ENCODE data around the gene PTEN. TPM values are rescaled to one million over a fixed set of nuclear protein-coding genes. Genes with fewer than 3 reads are reported as not detected.
"Not testable (repeated sequence)": the region's sequence is repeated elsewhere in the genome, so short reads cannot be mapped to it uniquely, and the experiment has no call there.

PTEN gene
- total RNA-seq, 1 experiment from 2014 or later, result 53.7 TPM

DNA sequence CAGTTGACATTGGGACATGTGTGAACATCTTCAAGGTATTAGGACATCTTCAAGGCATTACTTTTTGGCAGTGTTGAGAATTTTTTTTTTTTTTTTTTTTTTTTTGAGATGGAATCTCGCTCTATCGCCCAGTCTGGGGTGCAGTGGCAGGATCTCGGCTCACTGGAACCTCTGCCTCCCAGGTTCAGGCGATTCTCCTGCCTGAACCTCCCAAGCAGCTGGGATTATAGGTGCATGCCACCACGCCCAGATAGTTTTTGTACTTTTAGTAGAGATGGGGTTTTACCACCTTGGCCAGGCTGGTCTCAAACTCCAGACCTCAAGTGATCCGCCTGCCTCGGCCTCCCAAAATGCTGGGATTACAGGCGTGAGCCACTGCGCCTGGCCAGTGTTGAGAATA lies 5.7 kb downstream of the PTEN start:
- not testable (repeated sequence) for H3K4me3 ChIP-seq; H3K4me1 ChIP-seq (replicated peaks); DNase-seq (ENCODE audit: low read depth in 1 of 2, low spot score in 2 of 2); H3K27me3 ChIP-seq (replicated peaks); H3K9me3 ChIP-seq (replicated peaks); H3K27ac ChIP-seq
- H3K36me3 ChIP-seq, result peaks cover 17% of the 10 kb centered on the region

DNA sequence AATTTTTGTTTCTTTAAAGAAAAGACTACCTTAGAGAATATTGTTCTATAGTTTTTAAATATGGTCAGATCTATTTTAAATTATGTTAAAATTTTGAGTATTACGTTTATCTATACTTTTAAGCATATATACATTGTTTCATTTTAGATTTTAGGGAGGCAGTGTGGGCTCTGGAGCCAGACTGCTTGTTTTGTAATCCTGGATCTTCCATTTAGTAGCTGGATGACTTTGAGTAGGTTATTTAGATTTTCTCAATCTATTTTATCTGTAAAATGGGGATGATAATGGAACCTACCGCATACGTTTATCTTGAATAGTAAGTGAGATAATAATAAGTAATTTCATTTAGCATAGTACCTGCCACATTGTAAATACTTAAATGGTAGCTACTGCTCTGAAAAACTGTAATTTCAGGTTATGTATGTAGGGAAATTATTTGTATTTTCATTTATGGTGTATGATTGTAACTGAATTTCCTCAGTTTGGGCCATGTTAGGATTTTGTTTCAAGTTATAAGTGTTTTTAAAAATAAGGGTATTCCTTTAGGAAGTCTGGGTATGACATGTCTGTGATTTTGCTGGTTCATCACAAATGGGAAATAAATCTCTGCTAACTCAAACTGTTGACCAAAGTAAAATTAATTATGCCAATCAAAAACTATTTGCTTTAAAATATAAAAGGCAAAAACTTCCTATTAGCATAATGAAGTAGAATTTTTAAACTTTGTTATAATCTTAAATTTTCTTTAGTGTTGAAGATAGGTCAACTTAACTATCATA lies 6.5 kb downstream of the PTEN start:
- Histone ChIP-seq H3K36me3 (peaks cover 17% of the 10 kb centered on the region), H3K27me3 (replicated peaks) (no peaks in the 10 kb centered on the region), H3K9me3 (replicated peaks) (no peaks in the 10 kb centered on the region), H3K27ac (no peak overlapping the region), H3K4me1 (replicated peaks) (peaks cover 3% of the 10 kb centered on the region; the same call in 1 of the 2 replicates), H3K4me3 (no peak overlapping the region)
- DNase-seq (ENCODE audit: low read depth in 1 of 2, low spot score in 2 of 2), result no peak

DNA sequence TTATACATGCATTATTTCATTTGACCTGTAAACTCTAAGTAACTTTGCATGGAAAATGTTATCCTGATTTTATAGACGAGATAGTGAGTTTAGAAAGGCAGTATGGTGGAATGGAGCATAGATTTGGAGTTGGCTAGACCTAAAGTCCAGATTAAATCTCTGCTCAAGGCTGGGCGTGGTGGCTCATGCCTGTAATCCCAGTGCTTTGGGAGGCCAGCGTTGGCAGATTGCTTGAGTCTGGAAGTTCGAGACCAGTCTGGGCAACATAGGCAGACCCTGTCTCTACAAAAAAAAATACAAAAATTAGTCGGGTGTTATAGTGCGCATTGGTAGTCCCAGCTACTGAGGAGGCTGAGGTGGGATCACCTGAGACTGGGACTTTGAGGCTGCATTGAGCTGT lies 9.4 kb downstream of the PTEN start:
- no peak for DNase-seq (ENCODE audit: low read depth in 1 of 2, low spot score in 2 of 2)
- Histone ChIP-seq H3K4me3 (no peak overlapping the region), H3K36me3 (peaks cover 20% of the 10 kb centered on the region), H3K9me3 (replicated peaks) (no peaks in the 10 kb centered on the region), H3K27ac (no peak overlapping the region), H3K27me3 (replicated peaks) (no peaks in the 10 kb centered on the region), H3K4me1 (replicated peaks) (peaks cover 3% of the 10 kb centered on the region; the same call in 1 of the 2 replicates)

DNA sequence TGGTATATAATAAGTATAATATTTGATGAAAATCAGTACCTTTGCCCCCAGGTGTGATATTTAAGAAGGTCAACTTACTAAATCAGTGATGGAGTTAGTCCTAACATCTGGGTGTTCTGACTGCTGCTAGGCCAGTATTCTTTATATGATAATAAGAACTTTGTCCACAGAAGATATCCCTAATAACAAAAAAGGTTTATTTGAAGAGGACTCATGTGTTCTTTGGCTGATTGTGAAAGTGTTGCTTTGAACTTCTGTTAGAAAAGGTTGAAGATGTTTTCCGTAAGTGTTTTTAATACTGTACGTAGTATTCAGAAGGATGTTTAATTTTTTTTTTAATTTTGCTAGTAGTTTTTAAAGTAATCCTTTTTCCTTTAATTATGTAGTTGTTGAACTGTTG lies 10.2 kb downstream of the PTEN start:
- peaks cover under 1% of the 10 kb centered on the region; the same call in 1 of the 2 replicates for H3K4me1 ChIP-seq (replicated peaks)
- H3K27ac ChIP-seq, result no peak overlapping the region
- no peak for DNase-seq (ENCODE audit: low read depth in 1 of 2, low spot score in 2 of 2)
- H3K4me3 ChIP-seq, result no peak overlapping the region
- no peaks in the 10 kb centered on the region for H3K27me3 ChIP-seq (replicated peaks)
- no peaks in the 10 kb centered on the region for H3K9me3 ChIP-seq (replicated peaks)
- peaks cover 23% of the 10 kb centered on the region for H3K36me3 ChIP-seq

DNA sequence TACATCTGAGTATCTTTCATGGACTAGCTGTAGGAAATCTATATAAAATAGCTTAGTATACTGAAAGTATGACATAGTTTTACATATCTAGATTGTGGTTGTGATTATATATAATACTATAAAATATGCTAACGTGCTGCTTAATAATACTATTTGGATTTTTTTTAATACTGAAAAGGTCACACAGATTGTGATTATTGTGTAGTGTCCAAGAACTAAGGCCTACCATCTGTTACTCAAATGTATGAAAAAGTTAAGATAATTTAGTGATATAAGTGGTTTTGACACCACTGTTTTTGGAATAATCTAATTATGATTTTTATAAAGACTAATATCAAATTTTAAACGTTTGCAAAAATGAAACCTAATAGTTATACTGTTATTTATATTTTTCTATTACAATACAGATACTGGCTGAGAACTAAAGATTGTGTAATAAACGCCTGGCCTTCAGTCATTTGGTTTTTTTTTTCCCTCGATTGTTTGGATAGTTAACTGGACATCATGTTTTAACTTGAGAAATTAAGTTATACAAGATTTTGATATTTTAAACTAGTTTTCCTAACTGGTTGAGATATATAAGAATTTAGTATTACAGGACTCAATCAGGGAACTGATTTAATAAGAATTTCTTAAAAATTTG lies 12.6 kb downstream of the PTEN start:
- no peaks in the 10 kb centered on the region for H3K9me3 ChIP-seq (replicated peaks)
- H3K27ac ChIP-seq, result no peak overlapping the region
- no peak overlapping the region for H3K4me3 ChIP-seq
- no peaks in the 10 kb centered on the region for H3K4me1 ChIP-seq (replicated peaks)
- peaks cover 26% of the 10 kb centered on the region for H3K36me3 ChIP-seq
- H3K27me3 ChIP-seq (replicated peaks), result no peaks in the 10 kb centered on the region
- DNase-seq (ENCODE audit: low read depth in 1 of 2, low spot score in 2 of 2), result no peak

DNA sequence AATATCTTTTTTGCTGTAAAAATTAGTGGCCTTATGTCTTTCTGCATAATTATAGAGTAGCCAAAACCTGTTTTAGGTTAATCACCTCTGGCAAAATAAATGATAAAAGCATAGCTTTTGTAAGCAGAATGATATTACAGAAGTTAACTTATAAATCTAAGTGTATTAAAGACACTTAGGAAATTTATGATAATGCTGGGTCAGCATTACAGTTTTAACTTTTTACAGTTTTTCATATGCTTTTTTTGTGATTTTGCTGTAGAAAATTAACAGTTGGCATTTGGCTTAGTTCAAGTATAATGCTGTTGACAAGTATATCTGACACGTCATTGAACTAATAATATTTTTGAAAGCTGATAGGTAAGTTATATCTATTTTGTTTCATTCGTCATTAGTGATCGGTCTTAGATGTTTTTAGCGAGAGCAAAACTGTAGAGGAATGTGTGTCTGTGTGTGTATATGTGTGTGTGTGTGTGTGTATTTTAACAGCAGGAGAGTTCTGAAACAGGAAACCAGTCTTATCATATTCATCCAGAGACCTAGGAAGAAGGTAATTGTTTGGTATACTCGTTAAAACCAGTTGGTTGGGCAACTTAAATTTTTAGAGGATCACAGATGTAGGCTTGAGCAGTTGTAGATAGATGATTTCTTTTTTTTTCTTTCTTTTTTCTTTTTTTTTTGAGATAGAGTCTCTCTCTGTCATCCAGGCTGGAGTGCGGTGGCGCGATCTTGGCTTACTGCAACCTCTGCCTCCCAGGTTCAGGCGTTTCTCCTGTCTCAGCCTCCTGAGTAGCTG lies 15.4 kb downstream of the PTEN start:
- Histone ChIP-seq H3K36me3 (peaks cover 25% of the 10 kb centered on the region), H3K27ac (no peak overlapping the region), H3K9me3 (replicated peaks) (no peaks in the 10 kb centered on the region), H3K4me3 (no peak overlapping the region), H3K4me1 (replicated peaks) (no peaks in the 10 kb centered on the region), H3K27me3 (replicated peaks) (no peaks in the 10 kb centered on the region)
- DNase-seq (ENCODE audit: low read depth in 1 of 2, low spot score in 2 of 2), result no peak

DNA sequence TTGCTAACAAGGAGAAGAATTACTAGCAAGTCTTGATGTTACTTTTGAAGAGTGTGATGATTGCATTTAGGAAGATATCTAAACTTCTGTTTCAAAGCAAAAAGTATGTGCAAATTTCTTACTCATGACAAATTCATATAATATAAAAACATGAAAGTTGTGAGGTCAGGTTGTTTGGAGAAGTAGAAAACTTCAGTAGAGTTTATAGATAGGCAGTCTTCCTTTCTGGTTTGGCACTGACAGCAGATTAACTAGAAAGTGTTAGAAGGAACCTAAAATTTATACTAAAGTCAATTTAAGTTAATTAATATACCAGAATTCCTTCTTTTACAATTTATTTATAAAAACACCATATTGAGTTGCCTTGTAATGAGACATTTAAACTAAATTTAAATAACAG lies 16.9 kb downstream of the PTEN start:
- H3K9me3 ChIP-seq (replicated peaks), result no peaks in the 10 kb centered on the region
- H3K27me3 ChIP-seq (replicated peaks), result no peaks in the 10 kb centered on the region
- no peak overlapping the region for H3K4me3 ChIP-seq
- DNase-seq (ENCODE audit: low read depth in 1 of 2, low spot score in 2 of 2), result no peak
- H3K27ac ChIP-seq, result no peak overlapping the region
- H3K36me3 ChIP-seq, result peaks cover 25% of the 10 kb centered on the region
- no peaks in the 10 kb centered on the region for H3K4me1 ChIP-seq (replicated peaks)

DNA sequence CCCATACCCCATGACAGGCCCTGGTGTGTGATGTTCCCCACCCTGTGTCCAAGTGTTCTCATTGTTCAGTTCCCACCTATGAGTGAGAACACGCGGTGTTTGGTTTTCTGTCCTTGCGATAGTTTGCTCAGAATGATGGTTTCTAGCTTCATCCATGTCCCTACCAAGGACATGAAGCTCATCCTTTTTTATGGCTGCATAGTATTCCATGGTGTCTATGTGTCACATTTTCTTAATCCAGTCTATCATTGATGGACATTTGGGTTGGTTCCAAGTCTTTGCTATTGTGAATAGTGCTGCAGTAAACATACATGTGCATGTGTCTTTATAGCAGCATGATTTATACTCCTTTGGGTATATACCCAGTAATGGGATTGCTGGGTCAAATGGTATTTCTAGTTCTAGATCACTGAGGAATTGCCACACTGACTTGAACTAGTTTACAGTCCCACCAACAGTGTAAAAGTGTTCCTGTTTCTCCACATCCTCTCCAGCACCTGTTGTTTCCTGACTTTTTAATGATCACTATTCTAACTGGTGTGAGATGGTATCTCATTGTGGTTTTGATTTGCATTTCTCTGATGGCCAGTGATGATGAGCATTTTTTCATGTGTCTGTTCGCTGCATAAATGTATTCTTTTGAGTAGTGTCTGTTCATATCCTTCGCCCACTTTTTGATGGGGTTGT lies 18.1 kb downstream of the PTEN start:
- H3K4me1 ChIP-seq (replicated peaks); DNase-seq (ENCODE audit: low read depth in 1 of 2, low spot score in 2 of 2); H3K4me3 ChIP-seq; H3K9me3 ChIP-seq (replicated peaks); H3K27me3 ChIP-seq (replicated peaks); H3K27ac ChIP-seq: not testable (repeated sequence)
- H3K36me3 ChIP-seq, result peaks cover 36% of the 10 kb centered on the region

DNA sequence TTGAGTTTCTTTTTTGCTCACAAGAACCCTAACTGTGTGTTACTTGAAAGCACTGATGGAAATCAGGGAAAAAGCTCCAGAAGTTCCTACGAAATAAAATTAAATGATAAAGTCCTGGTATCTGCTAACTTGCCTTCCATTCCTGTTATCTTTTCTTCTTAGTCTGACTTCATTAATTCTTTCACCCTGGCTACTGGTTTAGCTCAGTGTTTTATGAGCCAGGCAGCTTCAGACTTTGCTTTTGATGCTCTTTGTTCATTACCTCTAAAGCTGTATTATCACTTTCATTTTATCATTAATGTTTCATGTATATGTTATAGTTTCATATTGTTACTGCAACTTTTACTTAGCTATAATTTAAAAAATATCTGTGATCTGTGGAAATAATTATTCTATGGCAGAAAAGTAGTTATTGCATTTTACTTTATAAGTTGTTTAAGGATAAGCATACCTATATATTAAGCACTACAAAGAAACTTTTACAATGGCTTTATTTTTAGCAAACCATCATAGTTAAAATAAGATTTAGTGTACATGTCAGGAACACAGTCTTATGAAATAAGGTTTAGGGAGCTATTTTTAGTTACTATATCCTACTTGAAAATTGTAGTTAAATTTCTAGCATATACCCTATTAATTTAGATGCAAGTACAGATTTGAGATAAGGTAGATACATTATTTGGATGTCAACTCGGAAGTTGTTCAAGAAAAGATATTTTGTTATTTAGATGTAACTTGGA lies 19.3 kb downstream of the PTEN start:
- H3K4me3 ChIP-seq, result no peak overlapping the region
- no peaks in the 10 kb centered on the region for H3K4me1 ChIP-seq (replicated peaks)
- H3K27ac ChIP-seq, result no peak overlapping the region
- no peak for DNase-seq (ENCODE audit: low read depth in 1 of 2, low spot score in 2 of 2)
- peaks cover 44% of the 10 kb centered on the region for H3K36me3 ChIP-seq
- H3K9me3 ChIP-seq (replicated peaks), result no peaks in the 10 kb centered on the region
- no peaks in the 10 kb centered on the region for H3K27me3 ChIP-seq (replicated peaks)

DNA sequence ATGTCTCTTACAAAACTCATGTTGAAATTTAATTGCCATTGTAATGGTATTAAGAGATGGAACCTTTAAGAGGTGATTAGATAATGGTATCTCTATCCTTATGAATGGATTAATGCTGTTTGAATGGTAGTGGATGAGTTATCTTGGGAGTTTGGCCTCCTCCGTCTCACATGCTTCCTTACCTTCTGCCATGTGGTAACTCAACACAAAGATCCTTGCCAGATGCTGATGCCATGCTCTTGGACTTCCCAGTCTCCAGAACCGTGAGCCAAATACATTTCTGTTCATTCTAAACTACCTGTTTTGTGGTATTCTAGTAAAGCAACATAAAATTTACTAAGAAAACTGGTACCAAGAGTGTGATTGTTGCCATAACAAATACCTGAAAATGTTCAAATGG lies 23.2 kb downstream of the PTEN start:
- Histone ChIP-seq H3K4me3 (no peak overlapping the region), H3K36me3 (peaks cover 30% of the 10 kb centered on the region), H3K4me1 (replicated peaks) (no peaks in the 10 kb centered on the region), H3K27me3 (replicated peaks) (no peaks in the 10 kb centered on the region), H3K27ac (no peak overlapping the region), H3K9me3 (replicated peaks) (no peaks in the 10 kb centered on the region)
- no peak for DNase-seq (ENCODE audit: low read depth in 1 of 2, low spot score in 2 of 2)

DNA sequence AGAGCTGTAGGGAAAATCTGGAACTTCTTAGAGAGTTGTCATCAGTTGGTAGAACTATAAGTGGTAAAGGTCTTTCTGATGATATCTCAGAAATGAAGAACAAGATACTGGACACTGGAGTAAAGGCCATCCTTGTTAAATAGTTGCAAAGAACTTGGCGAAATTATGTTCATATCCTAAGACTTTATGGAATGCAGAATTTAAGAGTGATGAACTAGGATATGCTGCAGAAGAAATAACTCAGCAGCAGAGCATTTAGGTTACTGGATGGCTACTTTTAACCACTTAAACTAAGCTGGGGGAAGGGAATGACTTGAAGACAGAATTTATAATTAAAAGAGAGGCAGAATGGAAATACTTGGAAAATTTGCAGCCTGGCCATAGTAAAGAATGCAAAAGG lies 23.7 kb downstream of the PTEN start:
- DNase-seq (ENCODE audit: low read depth in 1 of 2, low spot score in 2 of 2), result no peak
- H3K4me1 ChIP-seq (replicated peaks), result no peaks in the 10 kb centered on the region
- H3K9me3 ChIP-seq (replicated peaks), result no peaks in the 10 kb centered on the region
- H3K27ac ChIP-seq, result no peak overlapping the region
- H3K36me3 ChIP-seq, result peaks cover 29% of the 10 kb centered on the region
- no peaks in the 10 kb centered on the region for H3K27me3 ChIP-seq (replicated peaks)
- H3K4me3 ChIP-seq, result no peak overlapping the region

DNA sequence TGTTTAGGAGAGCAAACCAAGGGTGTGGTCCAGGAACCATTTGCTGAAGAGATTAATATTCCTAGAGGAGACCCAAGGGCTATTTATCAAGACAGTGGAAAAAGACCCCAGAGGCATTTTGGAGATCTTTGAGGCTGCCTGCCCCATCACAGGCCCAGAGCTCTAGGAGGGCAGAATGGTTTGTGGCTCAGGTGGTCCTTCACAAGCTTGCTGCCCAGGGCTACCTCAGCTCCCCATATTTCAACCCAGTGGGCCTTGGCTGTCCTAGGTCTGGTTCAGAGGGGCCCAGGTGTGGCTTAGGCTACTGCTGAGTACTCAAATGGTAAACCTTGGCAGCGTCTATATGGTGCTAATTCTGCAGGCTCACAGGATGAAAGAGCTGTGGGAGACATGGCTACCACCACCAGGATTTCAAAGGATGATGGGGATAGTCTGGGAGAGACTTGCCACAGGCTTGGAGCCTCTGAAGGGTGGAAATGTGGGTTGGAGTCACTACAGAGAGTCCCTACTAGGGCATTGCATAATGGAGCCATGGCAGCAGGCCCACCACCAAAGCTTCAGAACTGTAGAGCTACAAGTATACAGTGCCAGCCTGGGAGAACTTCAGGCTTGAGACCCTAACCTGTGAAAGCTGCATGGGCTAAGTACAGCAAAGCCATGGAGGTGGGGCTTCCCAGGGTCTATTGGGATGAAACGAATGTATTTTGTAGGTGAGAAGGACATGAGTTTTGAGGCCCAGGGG lies 24.3 kb downstream of the PTEN start:
- Histone ChIP-seq H3K36me3 (peaks cover 32% of the 10 kb centered on the region), H3K4me3 (no peak overlapping the region), H3K9me3 (replicated peaks) (no peaks in the 10 kb centered on the region), H3K4me1 (replicated peaks) (no peaks in the 10 kb centered on the region), H3K27me3 (replicated peaks) (no peaks in the 10 kb centered on the region), H3K27ac (no peak overlapping the region)
- no peak for DNase-seq (ENCODE audit: low read depth in 1 of 2, low spot score in 2 of 2)

All from SJSA1 (cell line).